Measurements from ENCODE around the gene SV2B.

GRCh38 chr15:91192690-91193377 is 92.8 kb downstream of the SV2B start:
- TF ChIP-seq POLR2A (IDR thresholded peaks at IDR 0.05), result no peak
- TF ChIP-seq, protein P1, sequence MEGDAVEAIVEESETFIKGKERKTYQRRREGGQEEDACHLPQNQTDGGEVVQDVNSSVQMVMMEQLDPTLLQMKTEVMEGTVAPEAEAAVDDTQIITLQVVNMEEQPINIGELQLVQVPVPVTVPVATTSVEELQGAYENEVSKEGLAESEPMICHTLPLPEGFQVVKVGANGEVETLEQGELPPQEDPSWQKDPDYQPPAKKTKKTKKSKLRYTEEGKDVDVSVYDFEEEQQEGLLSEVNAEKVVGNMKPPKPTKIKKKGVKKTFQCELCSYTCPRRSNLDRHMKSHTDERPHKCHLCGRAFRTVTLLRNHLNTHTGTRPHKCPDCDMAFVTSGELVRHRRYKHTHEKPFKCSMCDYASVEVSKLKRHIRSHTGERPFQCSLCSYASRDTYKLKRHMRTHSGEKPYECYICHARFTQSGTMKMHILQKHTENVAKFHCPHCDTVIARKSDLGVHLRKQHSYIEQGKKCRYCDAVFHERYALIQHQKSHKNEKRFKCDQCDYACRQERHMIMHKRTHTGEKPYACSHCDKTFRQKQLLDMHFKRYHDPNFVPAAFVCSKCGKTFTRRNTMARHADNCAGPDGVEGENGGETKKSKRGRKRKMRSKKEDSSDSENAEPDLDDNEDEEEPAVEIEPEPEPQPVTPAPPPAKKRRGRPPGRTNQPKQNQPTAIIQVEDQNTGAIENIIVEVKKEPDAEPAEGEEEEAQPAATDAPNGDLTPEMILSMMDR (IDR thresholded peaks at IDR 0.05), result no peak

All from testis (tissue), 2 donors.